HL-60 (cell line): ENCODE data around the gene ROBO4.

ENCODE experiments used
- GABPA ChIP-seq: IDR thresholded peaks from 2 replicates; pipeline ENCODE4 v1.6.1; 2012; ENCODE audit warnings: low read depth
- POLR2AphosphoS5 ChIP-seq: IDR thresholded peaks from 2 replicates; pipeline ENCODE4 v1.6.1; 2012; ENCODE audit warnings: low read depth
- REST ChIP-seq: IDR thresholded peaks from 2 replicates; pipeline ENCODE4 v1.6.1; 2012; ENCODE audit warnings: low read depth; ENCODE audit not compliant: insufficient replicate concordance
- TF ChIP-seq, protein P1 (sequence below): IDR thresholded peaks from one replicate; pipeline ENCODE4 v1.5.1; 2011; ENCODE audit warnings: low read length, control low read depth, inconsistent platforms; ENCODE audit not compliant: insufficient read depth

DNA sequence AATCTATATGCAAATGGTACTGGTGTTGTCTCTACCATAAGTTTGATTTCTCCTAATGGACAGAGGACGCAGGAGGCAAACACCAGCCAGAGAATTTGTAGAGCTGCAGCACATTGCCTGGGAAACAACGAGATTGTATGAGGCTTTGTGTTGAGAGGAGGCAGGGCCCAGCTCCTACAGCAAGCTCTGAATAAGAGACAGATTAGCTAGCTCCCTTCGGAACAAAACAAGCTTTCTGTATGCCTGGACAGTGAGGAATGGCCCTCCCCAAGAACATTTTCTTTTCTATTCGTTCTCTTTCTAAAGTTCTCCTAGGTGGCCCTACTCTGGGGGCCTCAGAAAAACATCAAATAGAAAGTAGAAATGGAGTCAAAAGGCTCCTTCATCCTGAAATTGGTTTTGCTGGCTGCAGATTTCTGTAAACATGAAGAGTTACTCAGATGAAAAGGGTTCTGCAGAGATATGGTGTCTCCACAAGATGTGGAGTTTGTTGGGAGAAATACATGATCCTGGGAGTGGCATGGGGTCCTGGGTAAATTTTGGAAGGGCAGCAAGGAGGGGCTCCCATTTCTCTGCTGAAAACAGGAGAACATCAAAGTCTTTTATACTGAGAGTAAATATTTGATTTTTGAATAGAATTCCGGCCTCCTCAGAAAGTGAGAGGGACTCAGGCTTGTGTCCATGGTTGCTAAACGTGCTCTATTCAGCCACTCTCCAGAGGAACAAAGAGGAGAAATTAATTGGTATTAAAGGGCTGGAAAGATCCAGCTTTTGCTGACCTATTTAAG is 45.0 kb upstream of the ROBO4 start:
- TF ChIP-seq, protein P1, sequence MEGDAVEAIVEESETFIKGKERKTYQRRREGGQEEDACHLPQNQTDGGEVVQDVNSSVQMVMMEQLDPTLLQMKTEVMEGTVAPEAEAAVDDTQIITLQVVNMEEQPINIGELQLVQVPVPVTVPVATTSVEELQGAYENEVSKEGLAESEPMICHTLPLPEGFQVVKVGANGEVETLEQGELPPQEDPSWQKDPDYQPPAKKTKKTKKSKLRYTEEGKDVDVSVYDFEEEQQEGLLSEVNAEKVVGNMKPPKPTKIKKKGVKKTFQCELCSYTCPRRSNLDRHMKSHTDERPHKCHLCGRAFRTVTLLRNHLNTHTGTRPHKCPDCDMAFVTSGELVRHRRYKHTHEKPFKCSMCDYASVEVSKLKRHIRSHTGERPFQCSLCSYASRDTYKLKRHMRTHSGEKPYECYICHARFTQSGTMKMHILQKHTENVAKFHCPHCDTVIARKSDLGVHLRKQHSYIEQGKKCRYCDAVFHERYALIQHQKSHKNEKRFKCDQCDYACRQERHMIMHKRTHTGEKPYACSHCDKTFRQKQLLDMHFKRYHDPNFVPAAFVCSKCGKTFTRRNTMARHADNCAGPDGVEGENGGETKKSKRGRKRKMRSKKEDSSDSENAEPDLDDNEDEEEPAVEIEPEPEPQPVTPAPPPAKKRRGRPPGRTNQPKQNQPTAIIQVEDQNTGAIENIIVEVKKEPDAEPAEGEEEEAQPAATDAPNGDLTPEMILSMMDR = no peak
- TF ChIP-seq REST (no peak), POLR2AphosphoS5 (no peak), GABPA (no peak)
